Stomach smooth muscle (tissue), 2 donors: ENCODE measurements around the gene CAMSAP2.

Source experiments
- H3K27ac ChIP-seq: one replicate; pipeline ENCODE4 v1.7.0; 2013; ENCODE audit warnings: mild to moderate bottlenecking, low read length, inconsistent platforms
- H3K27me3 ChIP-seq, 2 donors: one replicate each; pipeline ENCODE4 v1.7.0; 2013; ENCODE audit warnings: low read length in 2 of 2; ENCODE audit not compliant: insufficient read depth in 2 of 2, control insufficient read depth in 1 of 2
- H3K36me3 ChIP-seq, 2 donors: one replicate each; pipeline ENCODE4 v1.7.0; 2013; ENCODE audit warnings: low read length in 2 of 2; ENCODE audit not compliant: control insufficient read depth in 2 of 2, insufficient read depth in 2 of 2
- H3K4me1 ChIP-seq: one replicate; pipeline ENCODE4 v1.7.0; 2013; ENCODE audit warnings: low read length; ENCODE audit not compliant: control insufficient read depth, insufficient read depth
- H3K4me3 ChIP-seq, 2 donors: one replicate each; pipeline ENCODE4 v1.7.0; 2013; ENCODE audit warnings: low read length in 2 of 2
- H3K9ac ChIP-seq, 2 donors: one replicate each; pipeline ENCODE4 v1.7.0; 2013; ENCODE audit warnings: low read length in 2 of 2, mild to moderate bottlenecking in 1 of 2
- H3K9me3 ChIP-seq, 2 donors: one replicate each; pipeline ENCODE4 v1.7.0; 2013; ENCODE audit warnings: low read length in 2 of 2; ENCODE audit not compliant: control insufficient read depth in 2 of 2
- donor health status: healthy.
- donor health status: Pancreatic carcinoma.

Gene CAMSAP2

DNA sequence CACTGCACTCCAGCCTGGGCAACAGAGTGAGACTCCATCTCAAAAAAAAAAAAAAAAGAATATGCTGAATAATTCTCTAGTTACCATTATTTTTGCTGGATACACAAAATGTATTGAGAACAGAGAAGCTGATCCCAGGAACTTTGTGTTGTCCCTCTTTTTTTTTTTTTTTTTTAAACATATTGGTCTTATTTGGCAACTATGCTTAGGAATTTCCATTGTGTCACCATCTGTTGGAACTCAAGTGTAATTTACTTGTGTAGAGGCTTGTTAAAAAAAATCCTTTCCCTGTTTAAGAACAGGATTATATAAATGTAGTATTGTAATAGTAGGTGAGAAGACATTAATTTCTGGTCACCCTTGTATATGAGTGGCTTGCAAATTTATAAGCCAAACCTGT is 28.6 kb downstream of the CAMSAP2 start:
- no peak overlapping the region for H3K4me3 ChIP-seq
- H3K9ac ChIP-seq: no peak overlapping the region
- H3K36me3 ChIP-seq: peaks cover 9 to 16% of the 10 kb centered on the region in 2 donors
- no peaks in the 10 kb centered on the region for H3K27me3 ChIP-seq
- H3K9me3 ChIP-seq: no peaks in the 10 kb centered on the region
- H3K4me1 ChIP-seq: no peaks in the 10 kb centered on the region
- H3K27ac ChIP-seq: no peak overlapping the region

DNA sequence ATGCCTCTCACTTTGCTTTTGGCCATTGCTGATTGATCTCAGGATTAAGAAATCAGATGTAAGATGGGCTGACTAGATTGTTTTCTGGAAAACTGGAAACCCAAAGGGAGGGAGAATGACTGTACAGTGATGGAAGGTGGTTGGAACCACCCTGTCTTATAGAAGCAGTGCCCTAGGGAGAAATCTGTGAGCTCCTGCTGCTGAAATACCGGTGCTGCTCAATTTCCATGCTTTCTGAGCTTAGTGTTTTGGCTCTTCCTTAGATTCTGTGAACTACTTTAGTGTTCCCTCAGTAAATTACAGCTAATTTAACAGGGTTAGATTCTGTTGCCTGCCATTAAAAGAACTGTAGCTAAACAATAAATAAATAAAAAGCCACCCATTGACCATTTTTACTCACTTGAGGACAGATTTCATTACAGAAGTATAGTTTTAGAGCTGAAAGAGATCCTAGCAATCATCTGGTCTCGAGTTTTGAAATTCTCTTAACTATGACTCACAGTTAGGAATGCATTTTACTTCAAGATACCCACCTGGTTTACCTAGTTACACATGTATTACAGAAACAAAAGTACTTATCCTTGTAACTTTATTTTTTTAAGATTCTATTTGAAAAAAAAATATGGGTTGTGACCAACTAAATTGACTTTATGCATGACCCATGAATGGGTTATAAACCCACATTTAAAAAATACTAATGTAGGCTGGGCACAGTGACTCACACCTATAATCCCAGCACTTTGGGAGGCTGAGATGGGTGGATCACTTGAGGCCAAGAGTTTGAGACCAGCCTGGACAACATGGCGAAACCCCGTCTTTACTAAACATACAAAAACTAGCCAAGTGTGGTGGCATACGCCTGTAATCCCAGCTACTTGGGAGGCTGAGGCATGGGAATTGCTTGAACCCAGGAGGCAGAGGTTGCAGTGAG is 33.2 kb downstream of the CAMSAP2 start:
- no peaks in the 10 kb centered on the region for H3K9me3 ChIP-seq
- no peaks in the 10 kb centered on the region for H3K27me3 ChIP-seq
- H3K4me1 ChIP-seq: no peaks in the 10 kb centered on the region
- H3K4me3 ChIP-seq: no peak overlapping the region
- peaks cover 6 to 13% of the 10 kb centered on the region in 2 donors for H3K36me3 ChIP-seq
- H3K9ac ChIP-seq: no peak overlapping the region
- no peak overlapping the region for H3K27ac ChIP-seq

DNA sequence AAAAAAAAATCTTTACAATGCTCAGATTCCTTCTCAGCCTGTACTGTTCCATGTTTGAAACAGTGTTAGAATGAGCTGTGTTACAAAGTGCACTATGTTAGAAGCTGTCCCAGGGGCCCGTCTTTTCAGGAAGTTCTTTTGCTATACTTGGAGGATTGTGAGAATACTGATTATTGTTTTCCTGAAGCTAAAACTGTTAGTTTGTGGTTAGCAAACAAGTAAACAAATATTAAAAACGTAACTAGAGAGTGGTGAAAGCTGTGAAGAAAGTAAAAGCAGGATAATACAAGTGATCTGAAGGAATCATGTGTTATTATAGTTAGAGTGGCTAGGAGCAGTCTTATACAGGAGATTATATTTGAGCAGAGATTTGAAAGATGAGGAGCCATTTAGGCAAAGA is 35.6 kb downstream of the CAMSAP2 start:
- H3K36me3 ChIP-seq: peaks cover 3 to 7% of the 10 kb centered on the region in 2 donors
- no peaks in the 10 kb centered on the region for H3K9me3 ChIP-seq
- no peak overlapping the region for H3K4me3 ChIP-seq
- no peak overlapping the region for H3K9ac ChIP-seq
- no peaks in the 10 kb centered on the region for H3K4me1 ChIP-seq
- no peak overlapping the region for H3K27ac ChIP-seq
- no peaks in the 10 kb centered on the region for H3K27me3 ChIP-seq

DNA sequence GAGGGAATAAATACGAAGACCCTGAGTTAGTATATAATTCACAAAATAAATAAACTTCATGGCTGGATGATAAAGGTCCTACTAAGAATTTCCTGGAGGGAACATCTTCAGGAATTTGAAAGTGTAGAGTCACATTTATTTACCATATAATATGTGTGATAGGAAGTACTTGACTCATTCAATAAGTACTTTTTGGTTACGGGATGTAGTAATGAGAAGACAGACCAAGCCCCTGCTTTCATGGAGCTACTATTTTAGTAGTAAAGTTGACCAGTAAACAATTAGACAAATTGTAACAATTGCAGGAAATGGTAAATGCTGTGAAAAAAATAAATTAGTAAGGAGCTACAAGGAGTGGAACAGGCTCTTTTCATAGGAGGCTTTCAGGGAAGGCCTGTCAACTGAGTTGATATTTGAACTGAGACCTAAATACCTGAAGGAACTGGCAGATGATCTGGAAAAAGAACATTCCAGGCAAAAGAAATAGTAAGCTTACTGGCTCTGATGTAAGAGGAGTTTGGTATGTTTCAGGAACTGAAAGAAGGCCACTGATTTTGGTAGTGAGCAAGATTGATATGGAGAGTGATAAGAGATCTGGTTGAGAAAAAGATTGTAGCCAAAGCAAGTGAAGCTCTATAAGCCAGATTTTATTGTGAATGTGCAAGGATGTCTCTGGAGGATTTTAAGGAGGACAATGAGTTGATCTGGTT is 36.2 kb downstream of the CAMSAP2 start:
- H3K4me1 ChIP-seq: no peaks in the 10 kb centered on the region
- H3K4me3 ChIP-seq: no peak overlapping the region
- peaks cover 0 to 2% of the 10 kb centered on the region in 2 donors for H3K36me3 ChIP-seq
- H3K27me3 ChIP-seq: no peaks in the 10 kb centered on the region
- H3K9me3 ChIP-seq: no peaks in the 10 kb centered on the region
- no peak overlapping the region for H3K9ac ChIP-seq
- H3K27ac ChIP-seq: no peak overlapping the region

DNA sequence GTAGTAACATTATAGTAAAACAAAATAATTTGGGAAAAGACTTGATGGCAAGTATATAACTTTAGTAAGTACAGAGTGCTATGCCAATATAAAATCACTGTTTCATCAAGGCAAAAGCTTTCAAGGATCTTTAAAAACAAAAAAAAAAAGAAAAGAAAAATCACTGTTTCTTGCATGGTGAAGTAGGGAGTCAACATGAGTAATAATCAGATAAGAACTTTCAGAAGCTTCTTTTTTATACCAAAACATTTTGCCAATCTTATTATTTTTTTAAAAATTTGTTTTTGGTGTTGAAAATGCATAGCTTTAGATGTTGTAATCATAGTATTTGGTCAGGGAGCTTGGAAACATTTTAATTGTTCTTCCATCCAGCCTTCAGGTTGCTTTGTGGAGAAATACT is 37.2 kb downstream of the CAMSAP2 start:
- Histone ChIP-seq H3K4me1 (no peaks in the 10 kb centered on the region), H3K27ac (no peak overlapping the region), H3K9ac (no peak overlapping the region)

DNA sequence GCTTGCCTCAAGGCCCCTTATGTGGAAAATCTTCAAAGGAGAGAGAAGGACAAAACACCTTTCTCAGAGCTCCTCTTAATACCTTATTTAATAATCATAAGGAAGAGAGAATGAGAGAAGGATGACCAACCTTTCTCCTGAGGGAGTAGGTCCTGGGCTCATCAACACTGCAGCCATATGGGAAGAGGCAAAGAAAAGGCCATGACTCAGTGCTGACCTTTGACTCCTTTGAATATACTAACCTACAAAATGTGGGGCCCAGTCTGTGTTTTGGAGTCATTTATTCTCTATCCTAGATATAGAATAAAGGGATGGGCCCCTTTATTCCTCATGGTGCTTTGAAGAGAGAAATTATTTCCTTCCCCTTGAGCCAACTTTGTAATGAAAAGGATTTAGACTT is 38.3 kb downstream of the CAMSAP2 start:
- Histone ChIP-seq H3K27ac (no peak overlapping the region), H3K4me3 (no peak overlapping the region), H3K9ac (no peak overlapping the region), H3K9me3 (no peaks in the 10 kb centered on the region), H3K4me1 (no peaks in the 10 kb centered on the region), H3K27me3 (no peaks in the 10 kb centered on the region), H3K36me3 (no peaks in the 10 kb centered on the region)

More for the DNA sequence above, 37.2 kb downstream of the CAMSAP2 start:
- no peaks in the 10 kb centered on the region for H3K9me3 ChIP-seq
- H3K4me3 ChIP-seq: no peak overlapping the region
- H3K27me3 ChIP-seq: no peaks in the 10 kb centered on the region
- no peaks in the 10 kb centered on the region for H3K36me3 ChIP-seq

DNA sequence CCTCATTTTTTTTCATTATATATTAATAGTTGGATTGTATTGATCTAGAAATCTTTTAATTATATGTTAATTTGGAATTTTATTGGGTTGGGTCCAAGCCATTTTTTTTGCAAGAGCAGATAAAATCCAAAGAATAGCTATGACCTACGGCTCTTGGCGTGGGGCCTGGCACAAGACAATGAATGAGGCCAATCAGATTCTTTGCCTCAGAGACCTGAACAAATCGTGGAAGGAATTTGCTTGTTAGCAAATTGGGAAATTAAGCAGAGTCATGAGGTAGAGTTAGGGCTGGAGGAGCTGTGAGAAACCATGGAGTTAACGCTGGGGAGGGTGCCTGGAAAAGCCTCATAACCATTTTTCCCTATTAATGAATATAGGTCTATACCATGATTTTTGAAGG is 40.1 kb downstream of the CAMSAP2 start:
- Histone ChIP-seq H3K4me3 (no peak overlapping the region), H3K9ac (no peak overlapping the region), H3K27ac (no peak overlapping the region), H3K27me3 (no peaks in the 10 kb centered on the region), H3K36me3 (peaks cover 0 to 2% of the 10 kb centered on the region in 2 donors), H3K9me3 (no peaks in the 10 kb centered on the region), H3K4me1 (no peaks in the 10 kb centered on the region)

DNA sequence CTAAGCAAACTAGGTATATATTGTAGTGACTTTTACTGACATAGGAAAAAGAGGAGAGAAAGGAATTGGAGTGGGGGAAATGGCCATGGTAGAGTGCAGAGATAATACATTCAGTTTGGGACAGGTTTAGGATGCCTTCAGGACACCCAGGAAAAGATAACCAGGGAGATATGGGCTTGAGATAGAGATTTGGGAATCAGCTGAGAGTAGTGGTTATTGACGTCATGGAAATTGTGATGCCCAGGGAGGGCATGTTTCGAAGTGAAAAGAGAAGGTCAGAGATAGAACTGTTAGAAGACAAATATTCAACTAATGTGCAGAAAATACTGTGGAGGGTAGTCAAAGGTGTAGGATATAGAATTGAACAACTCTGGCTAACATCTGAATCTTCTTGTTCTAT is 40.6 kb downstream of the CAMSAP2 start:
- Histone ChIP-seq H3K27me3 (no peaks in the 10 kb centered on the region), H3K36me3 (peaks cover 0 to 2% of the 10 kb centered on the region in 2 donors), H3K4me1 (no peaks in the 10 kb centered on the region), H3K4me3 (no peak overlapping the region), H3K9ac (no peak overlapping the region), H3K9me3 (no peaks in the 10 kb centered on the region), H3K27ac (no peak overlapping the region)

DNA sequence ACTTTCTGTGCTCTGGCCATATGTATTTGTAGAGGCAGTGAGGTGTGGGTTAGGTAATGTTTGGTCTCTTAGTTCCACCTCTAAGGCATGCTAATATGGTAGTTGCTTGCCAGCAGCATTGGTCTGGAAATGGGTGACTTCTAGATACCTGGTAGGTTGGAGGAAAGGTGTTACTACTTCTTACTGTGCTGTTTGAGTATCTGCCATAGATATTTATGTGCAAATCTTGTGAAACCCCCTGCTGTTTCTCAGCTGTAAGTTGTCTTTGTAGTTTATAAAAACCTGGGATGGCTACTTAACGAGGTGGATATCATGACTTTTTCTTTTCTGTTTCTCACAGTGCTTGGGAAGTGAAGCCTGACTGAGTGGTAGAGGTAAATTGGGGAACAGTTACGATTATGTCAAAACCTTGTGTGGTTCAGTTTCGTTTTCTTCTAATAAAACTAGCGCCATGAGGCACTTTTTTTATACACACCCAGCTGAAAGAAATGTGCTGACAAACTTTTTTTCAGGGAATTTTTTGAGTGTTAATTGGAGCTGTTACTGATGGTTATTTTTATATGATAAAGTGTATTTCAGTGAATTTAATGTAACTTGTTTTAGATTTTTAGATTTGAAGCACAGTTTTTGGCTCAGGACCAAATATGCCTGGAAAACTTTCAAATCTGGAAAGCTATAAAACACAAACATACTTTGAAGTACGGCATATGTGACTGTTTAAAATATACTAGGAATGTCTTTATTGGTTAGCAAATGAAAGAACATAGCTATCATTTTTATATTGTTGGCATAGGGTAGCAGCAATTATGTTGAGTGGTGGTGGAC is 42.1 kb downstream of the CAMSAP2 start:
- H3K4me1 ChIP-seq: no peaks in the 10 kb centered on the region
- peak overlapping the region; percentile 12 for H3K27ac ChIP-seq
- H3K9me3 ChIP-seq: no peaks in the 10 kb centered on the region
- no peaks in the 10 kb centered on the region for H3K27me3 ChIP-seq
- peak overlapping the region; percentile 54 to 68 for H3K9ac ChIP-seq
- peaks cover 0 to 2% of the 10 kb centered on the region in 2 donors for H3K36me3 ChIP-seq
- peak overlapping the region; percentile 54 to 60 for H3K4me3 ChIP-seq

DNA sequence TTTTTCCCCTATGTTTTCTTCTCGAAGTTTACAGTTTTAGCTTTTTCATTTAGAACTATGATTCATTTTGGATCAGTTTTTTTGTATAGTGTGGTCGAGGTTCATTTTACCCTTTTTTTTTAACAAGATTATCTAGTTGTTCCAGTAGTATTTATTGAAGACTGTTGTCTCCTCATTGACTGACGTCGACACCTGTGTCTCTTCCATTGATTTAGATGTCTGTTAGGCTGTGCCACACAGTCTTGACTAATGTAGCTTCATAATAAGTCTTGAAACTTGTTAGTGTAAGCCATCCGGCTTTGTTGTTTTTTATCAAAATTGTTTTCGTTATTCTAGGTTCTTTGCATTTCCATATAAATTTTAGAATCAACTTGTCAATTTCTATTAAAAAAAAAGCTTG is 45.2 kb downstream of the CAMSAP2 start:
- Histone ChIP-seq H3K9me3 (peaks cover 0 to 6% of the 10 kb centered on the region in 2 donors), H3K4me3 (no peak overlapping the region), H3K27me3 (no peaks in the 10 kb centered on the region), H3K36me3 (peaks cover 0 to 2% of the 10 kb centered on the region in 2 donors), H3K4me1 (no peaks in the 10 kb centered on the region), H3K27ac (no peak overlapping the region), H3K9ac (no peak overlapping the region)
